HepG2 (cell line): ENCODE data around the gene SOWAHB. TPM values are rescaled to one million over a fixed set of nuclear protein-coding genes. Genes with fewer than 3 reads are reported as not detected.

Experiments used
- ARHGAP35 ChIP-seq: sonication (generic); formaldehyde crosslinking; IDR thresholded peaks from 2 replicates; pipeline ENCODE4 v1.9.0; 2022; ENCODE audit warnings: mild to moderate bottlenecking, inconsistent platforms, moderate library complexity, missing genetic modification reagents, borderline replicate concordance
- FOXK2 ChIP-seq: fragments of 450-650 bp; IDR thresholded peaks from 2 replicates; pipeline ENCODE4 v1.6.1; 2016
- HMG20B ChIP-seq: conservative IDR thresholded peaks from 2 replicates; pipeline ENCODE4 v1.6.1; 2016; ENCODE audit warnings: missing genetic modification reagents, missing compliant biosample characterization
- PHF8 ChIP-seq: sonication (generic); formaldehyde crosslinking; IDR thresholded peaks from 2 replicates; pipeline ENCODE4 v1.5.0; 2020; ENCODE audit warnings: missing genetic modification reagents
- RAD51 ChIP-seq: fragments of 450-650 bp; IDR thresholded peaks from 2 replicates; pipeline ENCODE4 v1.6.1; 2016; ENCODE audit warnings: borderline replicate concordance
- SCMH1 ChIP-seq: sonication (generic); formaldehyde crosslinking; IDR thresholded peaks from 2 replicates; pipeline ENCODE4 v1.9.0; 2021; ENCODE audit warnings: missing genetic modification reagents, mild to moderate bottlenecking, borderline replicate concordance
- SOX13 ChIP-seq, 3 experiments: fragments of 450-650 bp in 1 of 3; sonication (generic) in 1 of 3; formaldehyde crosslinking in 1 of 3; IDR thresholded peaks in 2 of 3; conservative IDR thresholded peaks in 1 of 3; 2 replicates each; pipeline versions ENCODE4 v1.5.0 to v1.6.1; 2016 to 2020; ENCODE audit warnings: antibody characterized with exemption in 1 of 3, mild to moderate bottlenecking in 1 of 3, missing compliant biosample characterization in 1 of 3, missing genetic modification reagents in 1 of 3, moderate library complexity in 1 of 3
- SOX5 ChIP-seq: IDR thresholded peaks from 2 replicates; pipeline ENCODE4 v1.6.1; 2016; ENCODE audit warnings: borderline replicate concordance
- SP5 ChIP-seq: IDR thresholded peaks from 2 replicates; pipeline ENCODE4 v1.6.1; 2016; ENCODE audit warnings: low read depth, borderline replicate concordance
- SSRP1 ChIP-seq: IDR thresholded peaks from 2 replicates; pipeline ENCODE4 v1.6.1; 2016; ENCODE audit warnings: control low read depth
- TBX2 ChIP-seq: sonication (generic); formaldehyde crosslinking; IDR thresholded peaks from 2 replicates; pipeline ENCODE4 v1.5.0; 2020; ENCODE audit warnings: missing genetic modification reagents, mild to moderate bottlenecking, borderline replicate concordance
- TCF7 ChIP-seq: sonication (generic); IDR thresholded peaks from 2 replicates; pipeline ENCODE4 v1.6.1; 2016; ENCODE audit warnings: antibody characterized with exemption, low read depth
- TIGD3 ChIP-seq: sonication (generic); formaldehyde crosslinking; IDR thresholded peaks from 2 replicates; pipeline ENCODE4 v1.5.1; 2020; ENCODE audit warnings: mild to moderate bottlenecking, missing genetic modification reagents, borderline replicate concordance
- TMF1 ChIP-seq: sonication (generic); formaldehyde crosslinking; IDR thresholded peaks from 2 replicates; pipeline ENCODE4 v1.8.1; 2022; ENCODE audit warnings: low read depth, missing genetic modification reagents
- ZKSCAN5 ChIP-seq: sonication (generic); formaldehyde crosslinking; IDR thresholded peaks from 2 replicates; pipeline ENCODE4 v1.5.1; 2020; ENCODE audit warnings: mild to moderate bottlenecking, missing genetic modification reagents
- ZNF282 ChIP-seq: fragments of 450-650 bp; IDR thresholded peaks from 2 replicates; pipeline ENCODE4 v1.6.1; 2018; ENCODE audit not compliant: partially characterized antibody
- ZNF331 ChIP-seq: sonication (generic); formaldehyde crosslinking; IDR thresholded peaks from 2 replicates; pipeline ENCODE4 v1.4.0; 2020; ENCODE audit warnings: missing genetic modification reagents
- ZNF549 ChIP-seq: sonication (generic); formaldehyde crosslinking; IDR thresholded peaks from 2 replicates; pipeline ENCODE4 v1.5.0; 2020; ENCODE audit warnings: missing genetic modification reagents
- ZNF570 ChIP-seq: sonication (generic); formaldehyde crosslinking; IDR thresholded peaks from 2 replicates; pipeline ENCODE4 v1.4.0; 2020; ENCODE audit warnings: mild to moderate bottlenecking, missing genetic modification reagents, borderline replicate concordance
- ZNF609 ChIP-seq: sonication (generic); formaldehyde crosslinking; IDR thresholded peaks from 2 replicates; pipeline ENCODE4 v1.4.0; 2020; ENCODE audit warnings: mild to moderate bottlenecking, missing genetic modification reagents, borderline replicate concordance
- ZNF615 ChIP-seq: sonication (generic); formaldehyde crosslinking; IDR thresholded peaks from 2 replicates; pipeline ENCODE4 v1.5.0; 2020; ENCODE audit warnings: mild to moderate bottlenecking, missing genetic modification reagents, borderline replicate concordance
- ZUFSP ChIP-seq: sonication (generic); formaldehyde crosslinking; IDR thresholded peaks from 2 replicates; pipeline ENCODE4 v1.9.0; 2021; ENCODE audit warnings: missing genetic modification reagents, mild to moderate bottlenecking, borderline replicate concordance
- polyA plus RNA-seq, 8 experiments: library from polyadenylated mRNA; depleted of rRNA in 3 of 8; stranded (reverse) in 7 of 8; unstranded in 1 of 8; fragments of >200 nt; fragmentation: Illumina TruSeq in 4 of 8; extraction: Trizol in 4 of 8; gene quantifications; 2 replicates each; pipeline versions ENCODE4 v1.2.1 to v1.2.3, GENCODE V29; 2011 to 2016; ENCODE audit warnings: low read depth in 4 of 8, missing spikeins in 1 of 8, mixed read lengths in 1 of 8; ENCODE audit not compliant: insufficient read depth in 1 of 8
- total RNA-seq, 5 experiments: library from RNA; depleted of rRNA; stranded (reverse); fragments of >200 nt; fragmentation: Illumina TruSeq; extraction: Trizol; gene quantifications; 2 replicates each; pipeline ENCODE4 v1.2.3, GENCODE V29; 2016; ENCODE audit warnings: low read depth in 1 of 5

The SOWAHB gene
- total and polyA plus RNA-seq, 2 of the 13 experiments (the other 11 are each of a cell fraction or from before 2014, with no cell fraction given): 0.12 to 0.51 TPM

GRCh38 chr4:76898949-76899645 is 1.2 kb upstream of the SOWAHB start (continued):
- no peak for TF ChIP-seq SSRP1 (CRISPR knock-in tag)
- peak; percentile 51 for TF ChIP-seq TCF7
- no peak for TF ChIP-seq TIGD3
- TF ChIP-seq HMG20B (CRISPR knock-in tag): 0 out of 2 replicates have a peak, but pooled peaks have one; percentile 47
- TF ChIP-seq SP5 (CRISPR knock-in tag): peak; percentile 53; the same call in 1 of the 2 replicates
- no peak for TF ChIP-seq SOX13 (IDR thresholded peaks at IDR 0.05)
- TF ChIP-seq SOX13 (CRISPR knock-in tag; conservative IDR thresholded peaks at IDR 0.05 in 1 of 2, IDR thresholded peaks at IDR 0.05 in 1 of 2): peak in 1 of 2 experiments; percentile 81; a peak in 2 of 4 replicates
- no peak for TF ChIP-seq ZNF609 (CRISPR knock-in tag)
- no peak for TF ChIP-seq SCMH1
- no peak for TF ChIP-seq ZUFSP
- TF ChIP-seq FOXK2: peak; percentile 43; the same call in 1 of the 2 replicates
- no peak for TF ChIP-seq ZNF282
- TF ChIP-seq ZNF549 (CRISPR knock-in tag): no peak
- no peak for TF ChIP-seq PHF8 (CRISPR knock-in tag)
- no peak for TF ChIP-seq ARHGAP35 (CRISPR knock-in tag)
- TF ChIP-seq ZNF570: no peak
- 0 out of 2 replicates have a peak, but pooled peaks have one; percentile 11 for TF ChIP-seq ZNF331 (CRISPR knock-in tag)
- TF ChIP-seq ZNF615: no peak
- no peak for TF ChIP-seq RAD51
- no peak for TF ChIP-seq ZKSCAN5 (CRISPR knock-in tag)
- peak; percentile 21; the same call in 1 of the 2 replicates for TF ChIP-seq SOX5 (CRISPR knock-in tag)
- TF ChIP-seq TMF1 (CRISPR knock-in tag): no peak
- TF ChIP-seq TBX2 (CRISPR knock-in tag): no peak
